ENCODE results near the gene ATMIN. TPM values are rescaled to one million over a fixed set of nuclear protein-coding genes. Genes with fewer than 3 reads are reported as not detected.

The ATMIN gene
- total and polyA plus RNA-seq, 8 donors: 6.3 to 18.8 (median 13.4) TPM

DNA sequence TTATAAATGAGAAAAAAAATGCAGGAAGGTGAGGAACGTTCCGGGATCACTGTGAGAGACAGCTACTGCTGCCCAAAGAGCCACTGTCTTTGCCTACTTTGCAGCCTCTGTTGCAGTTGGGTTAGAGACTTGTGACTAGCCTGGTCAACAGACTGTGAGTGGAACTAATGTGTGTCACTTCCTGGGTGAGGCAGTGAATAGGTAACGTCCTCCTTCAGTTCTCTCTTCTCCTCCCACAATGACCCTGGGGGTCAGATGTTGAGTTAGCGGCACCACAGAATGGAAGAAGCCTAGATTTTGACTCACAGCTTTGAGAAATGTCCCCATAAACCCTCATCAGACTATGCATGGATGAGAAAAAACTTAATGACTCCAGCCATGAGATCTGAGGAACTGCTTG is 36.2 kb downstream of the ATMIN start:
- DNase-seq (no peak), ATAC-seq (no peak), FAIRE-seq (no peak)
- H3K27me3 ChIP-seq: no peaks in the 10 kb centered on the region
- TF ChIP-seq CTCF (IDR thresholded peaks at IDR 0.05): no peak
- WGBS, 2 donors: 76 to 81% methylated on average over 4 of the region's 4 CpGs
- intact Hi-C loops (cut with DNase I): no loop called here
- H3K27ac ChIP-seq: no peak overlapping the region
- H3K36me3 ChIP-seq: no peaks in the 10 kb centered on the region
- H3K4me3 ChIP-seq: no peak overlapping the region
- peaks cover 0 to 3% (median 0%) of the 10 kb centered on the region in 3 donors for H3K4me1 ChIP-seq
- H3K9me3 ChIP-seq: no peaks in the 10 kb centered on the region

- 66 to 69% methylated on average over 5 of the region's 5 CpGs for WGBS, 2 donors
- H3K27me3 ChIP-seq: no peaks in the 10 kb centered on the region
- DNase-seq (no peak), FAIRE-seq (no peak), ATAC-seq (no peak)
- peaks cover 0 to 3% (median 0%) of the 10 kb centered on the region in 3 donors for H3K4me1 ChIP-seq
- H3K36me3 ChIP-seq: no peaks in the 10 kb centered on the region
- no peak overlapping the region for H3K27ac ChIP-seq
- intact Hi-C loops (cut with DNase I): no loop called here
- H3K9me3 ChIP-seq: no peaks in the 10 kb centered on the region
- no peak for TF ChIP-seq CTCF (IDR thresholded peaks at IDR 0.05)
- no peak overlapping the region for H3K4me3 ChIP-seq
Observed at GRCh38 chr16:81073560-81074330, 38.1 kb downstream of the ATMIN start.

GRCh38 chr16:81076566-81077075 is 41.0 kb downstream of the ATMIN start:
- no peak for TF ChIP-seq CTCF (IDR thresholded peaks at IDR 0.05)
- FAIRE-seq: no peak
- intact Hi-C loops (cut with DNase I): no loop called here
- Histone ChIP-seq H3K36me3 (no peaks in the 10 kb centered on the region), H3K4me3 (peak overlapping the region; percentile 45 to 68 (median 48)), H3K27ac (peak overlapping the region; percentile 86 to 95 (median 92)), H3K9me3 (no peaks in the 10 kb centered on the region), H3K4me1 (peaks cover 0 to 3% (median 0%) of the 10 kb centered on the region in 3 donors), H3K27me3 (no peaks in the 10 kb centered on the region)
- 1% methylated on average over 27 of the region's 27 CpGs for WGBS, 2 donors
- peak; percentile 80 to 95 (median 92) for DNase-seq
- ATAC-seq: peak; percentile 86 to 96 (median 90)

DNA sequence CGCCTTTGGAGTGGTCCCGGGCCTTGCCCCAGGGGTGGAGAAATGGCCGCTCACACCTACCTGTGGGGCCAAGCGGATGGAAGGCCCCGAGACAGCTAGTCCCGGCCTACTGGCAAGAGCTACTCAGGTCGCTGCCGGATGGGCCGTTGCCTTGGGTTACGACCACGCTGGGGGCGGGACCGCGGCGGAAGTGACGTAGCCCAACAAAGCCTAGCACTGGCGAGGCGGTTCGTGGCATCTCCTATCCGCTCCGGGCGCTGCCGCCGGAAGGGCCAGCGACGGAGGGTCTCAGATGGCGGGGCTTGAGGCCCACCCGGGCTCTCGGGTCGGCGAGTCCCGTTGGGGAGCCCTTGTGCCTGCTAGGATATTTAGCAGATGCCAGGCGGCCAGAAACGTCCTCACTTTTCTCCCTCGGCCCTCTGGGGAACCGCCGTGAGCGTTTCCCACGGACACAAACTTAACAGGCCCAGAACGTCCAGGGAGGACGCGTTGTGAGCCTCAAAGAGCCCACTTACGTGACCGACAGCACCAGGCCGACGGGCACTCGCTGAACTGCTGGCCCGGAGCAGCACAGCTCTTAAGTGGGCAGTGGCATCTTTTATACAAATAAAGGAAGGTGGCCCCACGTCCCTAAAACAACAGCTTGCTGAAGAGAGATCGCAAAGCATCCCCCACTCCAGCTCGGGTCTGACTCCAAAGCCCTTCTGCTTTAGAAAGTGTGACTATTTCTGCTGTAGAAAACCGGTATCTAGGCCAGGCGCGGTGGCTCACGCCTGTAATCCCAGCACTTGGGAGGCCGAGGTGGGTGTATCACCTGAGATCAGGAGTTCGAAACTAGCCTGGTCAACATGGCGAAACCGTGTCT is 41.7 kb downstream of the ATMIN start, which contains the start of gene C16orf46:
C16orf46 (minus strand) TSS at position 163 of the 865 bp plus-strand sequence. CDS start 13,283 bp downstream, outside the sequence.
- Histone ChIP-seq H3K4me3 (peak within 1 kb of the TSS; percentile 45 to 68 (median 48)), H3K9me3 (no peaks in the 10 kb centered on the region), H3K36me3 (no peaks in the 10 kb centered on the region), H3K4me1 (peaks cover 0 to 3% (median 0%) of the 10 kb centered on the region in 3 donors), H3K27me3 (no peaks in the 10 kb centered on the region), H3K27ac (peak within 1 kb of the TSS; percentile 86 to 95 (median 92))
- ATAC-seq (peak; percentile 96 to 99 (median 97)), FAIRE-seq (no peak), DNase-seq (peak; percentile 97 to 99 (median 98))
- intact Hi-C loops (cut with DNase I): no loop called here
- WGBS, 2 donors: 10 to 12% methylated on average over 53 to 59 of the region's 59 CpGs
- no peak for TF ChIP-seq CTCF (IDR thresholded peaks at IDR 0.05)
